PC-3 (cell line): ENCODE results near the gene KRT12. TPM values are rescaled to one million over a fixed set of nuclear protein-coding genes. Genes with fewer than 3 reads are reported as not detected.
A peak's percentile ranks its signal among the peaks of the same experiment; 100 is the strongest.

Source experiments
- ATAC-seq: fragments of 200-7000 bp; cut with Tn5 transposase; 2 replicates; pipeline ENCODE4 v1.9.1; 2020; ENCODE audit warnings: mild to moderate bottlenecking, moderate library complexity
- BruUV-seq: library from RNA; stranded (reverse); fragments of 400-500 nt; replicated peaks from 2 replicates; lab custom pipeline; 2021; lab: Mats Ljungman, UMichigan
- CTCF ChIA-PET: fragments of 300-600 bp; sonication (Branson Sonifier 250); formaldehyde crosslinking; loops from one replicate; lab custom pipeline; 2022; ENCODE audit warnings: antibody characterized with exemption; lab: Charles Lee
- POLR2A ChIA-PET: fragments of 300-600 bp; sonication (Branson Sonifier 250); formaldehyde crosslinking; loops from one replicate; lab custom pipeline; 2022; ENCODE audit warnings: antibody characterized with exemption; ENCODE audit not compliant: unreplicated experiment; lab: Charles Lee
- DNase-seq: peaks from one replicate; pipeline ENCODE4 v3.0.0-alpha.2; 2015
- H2AFZ ChIP-seq: fragments of 300-600 bp; sonication (generic); 2 replicates; pipeline ENCODE4 v1.6.0; 2016; ENCODE audit warnings: antibody characterized with exemption, low read length
- H3F3A ChIP-seq: fragments of 300-600 bp; sonication (generic); one replicate; pipeline ENCODE4 v1.6.0; 2017; ENCODE audit warnings: antibody characterized with exemption, low read length, control low read depth, mild to moderate bottlenecking; ENCODE audit not compliant: unreplicated experiment
- H3K27ac ChIP-seq: fragments of 300-600 bp; sonication (generic); 2 replicates; pipeline ENCODE4 v1.5.1; 2016; ENCODE audit warnings: mild to moderate bottlenecking, low read length
- H3K27me3 ChIP-seq: fragments of 300-600 bp; sonication (generic); 2 replicates; pipeline ENCODE4 v1.6.1; 2016; ENCODE audit warnings: low read length, mixed read lengths
- H3K36me3 ChIP-seq: fragments of 300-600 bp; sonication (generic); 2 replicates; pipeline ENCODE4 v1.6.1; 2016; ENCODE audit warnings: low read depth, mixed run types, low read length, mixed read lengths
- H3K4me1 ChIP-seq: fragments of 300-600 bp; sonication (generic); 2 replicates; pipeline ENCODE4 v1.5.1; 2016; ENCODE audit warnings: low read length; ENCODE audit not compliant: insufficient read depth
- H3K4me2 ChIP-seq: fragments of 300-600 bp; sonication (generic); 2 replicates; pipeline ENCODE4 v1.6.0; 2016; ENCODE audit warnings: low read length
- H3K4me3 ChIP-seq: fragments of 300-600 bp; sonication (generic); 2 replicates; pipeline ENCODE4 v1.5.1; 2016; ENCODE audit warnings: mild to moderate bottlenecking, low read length, mixed read lengths
- H3K79me2 ChIP-seq: fragments of 300-600 bp; sonication (generic); 2 replicates; pipeline ENCODE4 v1.6.1; 2017; ENCODE audit warnings: low read length, mixed read lengths
- H3K9ac ChIP-seq: fragments of 300-600 bp; sonication (generic); 2 replicates; pipeline ENCODE4 v1.6.0; 2016; ENCODE audit warnings: mild to moderate bottlenecking, low read length
- H3K9me2 ChIP-seq: fragments of 300-600 bp; sonication (generic); replicated peaks from 2 replicates; pipeline ENCODE4 v1.6.1; 2016; ENCODE audit warnings: mixed run types, low read length, mixed read lengths
- H3K9me3 ChIP-seq: fragments of 300-600 bp; sonication (generic); 2 replicates; pipeline ENCODE4 v1.6.1; 2016; ENCODE audit warnings: low read length, mixed read lengths
- H4K20me1 ChIP-seq: fragments of 300-600 bp; sonication (generic); 2 replicates; pipeline ENCODE4 v1.6.1; 2016; ENCODE audit warnings: low read length, mixed read lengths
- CTCF ChIP-seq: fragments of 300-600 bp; sonication (generic); conservative IDR thresholded peaks from 2 replicates; pipeline ENCODE4 v1.5.1; 2017; ENCODE audit warnings: antibody characterized with exemption, low read depth, mild to moderate bottlenecking, low read length
- EZH2 ChIP-seq: fragments of 300-600 bp; sonication (generic); IDR thresholded peaks from one replicate; pipeline ENCODE4 v1.6.1; 2017; ENCODE audit warnings: antibody characterized with exemption, mild to moderate bottlenecking, low read length; ENCODE audit not compliant: unreplicated experiment
- EZH2phosphoT487 ChIP-seq: fragments of 300-600 bp; sonication (generic); IDR thresholded peaks from 2 replicates; pipeline ENCODE4 v1.6.1; 2018; ENCODE audit warnings: mild to moderate bottlenecking, antibody characterized with exemption, low read length, borderline replicate concordance
- intact Hi-C: fragments of 100-400 bp; cut with micrococcal nuclease; formaldehyde crosslinking; loops from 2 replicates; pipeline ENCODE4 v1.9.0; 2023
- total RNA-seq: library from RNA; depleted of rRNA; stranded (reverse); fragments of >200 nt; gene quantifications from 2 replicates; pipeline ENCODE4 v1.2.3, GENCODE V29; 2014

The KRT12 gene
- total RNA-seq, 1 experiment from 2014 or later, result not detected

DNA sequence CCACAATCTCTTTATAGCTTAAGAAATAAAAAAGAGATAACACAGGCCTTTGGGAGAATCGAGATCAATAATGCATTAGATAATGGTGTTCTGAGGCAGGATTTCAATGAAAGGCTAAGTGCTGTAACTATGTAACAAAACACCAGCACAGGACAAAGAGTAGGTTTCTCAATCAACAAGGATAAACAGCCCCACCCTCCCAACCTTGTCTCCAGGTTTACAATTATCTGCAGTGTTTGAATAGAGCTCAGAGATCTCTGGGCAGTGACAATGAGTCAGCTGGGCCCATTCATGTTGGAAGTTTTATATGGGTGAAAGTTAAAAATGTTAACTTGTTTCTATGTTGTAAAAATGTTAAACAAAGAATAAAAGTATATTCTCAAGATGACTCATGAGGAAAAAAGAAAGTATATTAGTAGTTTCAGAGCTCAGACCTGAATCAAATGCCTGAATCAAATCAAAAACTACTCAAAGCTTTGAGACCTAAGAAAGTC, 35.0 kb upstream of the KRT12 start:
- Histone ChIP-seq H3K79me2 (no peaks in the 10 kb centered on the region), H3K36me3 (no peaks in the 10 kb centered on the region), H2AFZ (no peak overlapping the region), H3F3A (peaks cover 11% of the 10 kb centered on the region), H3K9ac (peak overlapping the region; percentile 99), H4K20me1 (no peaks in the 10 kb centered on the region), H3K4me1 (peaks cover 39% of the 10 kb centered on the region), H3K9me3 (no peaks in the 10 kb centered on the region), H3K4me3 (peak overlapping the region; percentile 62), H3K4me2 (peak overlapping the region; percentile 89), H3K27ac (peak overlapping the region; percentile 100), H3K27me3 (no peaks in the 10 kb centered on the region), H3K9me2 (no peaks in the 10 kb centered on the region)
- CTCF ChIA-PET, result interaction anchor here (0.8 kb wide), 1 partner anchor 45 kb away, joined by 6 read pairs; no protein-coding TSS in a partner anchor
- BruUV-seq, result no TSS peak
- DNase-seq (peak; percentile 95), ATAC-seq (peak; percentile 69)
- intact Hi-C loops, result loop anchor here (1.0 to 2.0 kb wide), 3 partner anchors 84 to 753 kb away; partner anchors contain the start of gene KRT15
- TF ChIP-seq EZH2 (no peak), EZH2phosphoT487 (no peak), CTCF (no peak)
- POLR2A ChIA-PET, result interaction anchor here (0.6 to 1.1 kb wide), 7 partner anchors 31 to 1065 kb away, joined by 3 to 20 read pairs (median 4); partner anchors contain the start of gene KRTAP4-5

DNA sequence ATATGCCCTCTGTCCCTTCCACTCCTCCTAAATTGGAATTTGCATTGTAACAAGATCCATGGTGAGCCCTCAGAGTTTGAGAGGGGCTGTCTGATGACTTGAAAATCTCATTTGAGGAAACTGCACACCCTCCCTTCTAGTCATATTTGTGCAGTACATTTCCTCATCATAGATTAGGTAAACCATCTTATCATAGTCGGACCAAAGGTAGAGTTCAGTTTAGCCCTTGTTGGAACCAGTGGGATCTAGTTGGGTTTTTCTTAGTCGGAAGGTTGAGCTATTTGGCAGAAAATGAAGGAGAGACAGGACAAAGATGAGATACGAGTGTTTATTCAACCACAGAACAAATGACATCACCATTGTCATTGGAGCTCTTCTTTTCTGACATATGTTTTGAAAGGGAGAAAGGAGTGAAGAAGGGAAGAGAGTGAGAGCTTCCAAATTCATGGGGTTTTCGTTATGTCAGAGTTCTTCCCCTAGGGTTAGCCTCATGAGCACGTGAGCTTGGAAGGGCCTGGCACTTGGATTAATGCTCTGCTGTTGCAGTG, 33.9 kb upstream of the KRT12 start:
- ATAC-seq (no peak), DNase-seq (no peak)
- intact Hi-C loops, result no loop called here
- Histone ChIP-seq H3K4me1 (peaks cover 39% of the 10 kb centered on the region), H3K9ac (peak overlapping the region; percentile 78), H2AFZ (no peak overlapping the region), H3K9me2 (no peaks in the 10 kb centered on the region), H3K4me2 (peak overlapping the region; percentile 62; the same call in 1 of the 2 replicates), H3K36me3 (no peaks in the 10 kb centered on the region), H3K27ac (peak overlapping the region; percentile 100), H3K4me3 (no peak overlapping the region), H3K79me2 (no peaks in the 10 kb centered on the region), H3F3A (peaks cover 11% of the 10 kb centered on the region), H3K9me3 (no peaks in the 10 kb centered on the region), H3K27me3 (no peaks in the 10 kb centered on the region), H4K20me1 (no peaks in the 10 kb centered on the region)
- TF ChIP-seq EZH2phosphoT487 (no peak), CTCF (no peak), EZH2 (no peak)
- CTCF ChIA-PET, result no interaction called here
- POLR2A ChIA-PET, result no interaction called here
- no TSS peak for BruUV-seq

GRCh38 chr17:40896916-40897455, 30.0 kb upstream of the KRT12 start:
- Histone ChIP-seq H3K9me2 (no peaks in the 10 kb centered on the region), H3K36me3 (no peaks in the 10 kb centered on the region), H3K4me1 (peaks cover 15% of the 10 kb centered on the region), H3K27me3 (no peaks in the 10 kb centered on the region), H3K9me3 (no peaks in the 10 kb centered on the region), H2AFZ (no peak overlapping the region), H4K20me1 (no peaks in the 10 kb centered on the region), H3K79me2 (no peaks in the 10 kb centered on the region), H3K4me3 (no peak overlapping the region), H3K9ac (no peak overlapping the region), H3K4me2 (no peak overlapping the region), H3K27ac (no peak overlapping the region), H3F3A (no peaks in the 10 kb centered on the region)
- ATAC-seq, result no peak
- intact Hi-C loops, result no loop called here
- CTCF ChIA-PET, result no interaction called here
- DNase-seq, result no peak
- TF ChIP-seq EZH2, result no peak
- no peak for TF ChIP-seq CTCF
- BruUV-seq, result no TSS peak
- POLR2A ChIA-PET, result no interaction called here
